Nephron progenitor cell (in vitro differentiated cells): ENCODE measurements around the gene ZPBP.

Source experiments
- DNase-seq: peaks from one replicate; pipeline ENCODE4 v3.0.0; 2021
- H3K27ac Mint-ChIP-seq: 2 replicates; pipeline ENCODE4 v1.8.0; 2021; ENCODE audit warnings: mild to moderate bottlenecking, moderate library complexity, mixed read lengths
- H3K27me3 Mint-ChIP-seq: 2 replicates; pipeline ENCODE4 v1.8.0; 2021; ENCODE audit warnings: mild to moderate bottlenecking, low read depth, mixed read lengths; ENCODE audit not compliant: poor library complexity
- H3K36me3 Mint-ChIP-seq: 2 replicates; pipeline ENCODE4 v1.8.0; 2021; ENCODE audit warnings: low read depth, mixed read lengths
- H3K4me1 Mint-ChIP-seq: 2 replicates; pipeline ENCODE4 v1.8.0; 2021; ENCODE audit warnings: mixed read lengths
- H3K4me3 Mint-ChIP-seq: 2 replicates; pipeline ENCODE4 v1.8.0; 2021; ENCODE audit warnings: mild to moderate bottlenecking, moderate library complexity, mixed read lengths
- H3K9me3 Mint-ChIP-seq: 2 replicates; pipeline ENCODE4 v1.8.0; 2021; ENCODE audit warnings: mild to moderate bottlenecking, moderate library complexity, mixed read lengths
- CTCF ChIP-seq: fragments of 200-600 bp; sonication (generic); IDR thresholded peaks from 2 replicates; pipeline ENCODE4 v1.5.0; 2021; ENCODE audit warnings: antibody characterized with exemption

ZPBP gene

DNA sequence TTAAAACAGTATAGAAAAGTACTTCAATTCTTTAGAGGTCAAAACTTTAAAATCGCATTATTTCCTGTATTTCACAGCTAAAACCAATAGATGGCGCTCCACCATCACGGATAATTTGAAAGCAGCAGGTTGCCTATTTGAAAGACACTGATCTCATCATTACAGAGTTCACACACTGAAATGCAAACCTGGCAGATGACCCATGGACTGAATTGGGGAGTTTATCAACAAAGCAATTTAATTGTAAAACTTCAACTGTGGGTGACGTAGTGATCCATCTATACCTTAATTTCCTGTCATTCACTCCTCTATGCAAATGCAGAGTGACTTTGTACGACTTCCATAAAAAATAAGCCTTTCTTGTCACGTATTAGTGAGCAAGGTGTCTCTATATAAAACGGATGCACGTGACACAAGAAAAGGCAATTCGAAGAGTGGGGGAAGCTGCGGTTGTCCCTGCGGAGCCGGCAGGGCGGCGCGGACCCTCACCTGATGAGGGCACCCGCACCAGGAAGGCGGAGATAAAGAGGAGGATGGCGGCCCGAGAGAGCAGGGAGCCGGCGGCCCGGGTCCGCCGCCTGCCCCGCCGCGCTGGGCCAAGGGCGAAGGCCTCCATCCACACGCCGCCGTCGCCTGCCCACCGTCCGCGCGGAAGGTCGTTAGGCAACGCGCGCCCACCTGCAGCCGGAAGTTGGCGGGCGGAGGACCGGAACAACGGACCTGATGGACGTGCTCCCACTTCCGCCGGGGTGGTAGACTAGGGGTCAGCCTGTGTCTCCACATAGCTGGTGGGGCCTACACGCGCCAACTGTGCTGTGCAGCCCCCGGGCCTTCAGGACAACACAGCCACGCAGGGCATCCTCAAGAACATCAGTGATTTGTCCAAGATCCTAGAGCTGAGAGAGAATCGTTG lies at the start of gene ZPBP:
ZPBP (minus strand) TSS at position 668 of the 913 bp plus-strand sequence; CDS start at position 616, 52 bp downstream.
- peaks cover 5% of the 10 kb centered on the region for H3K27me3 Mint-ChIP-seq
- H3K36me3 Mint-ChIP-seq = no peaks in the 10 kb centered on the region
- TF ChIP-seq CTCF = peak; percentile 68
- no peaks in the 10 kb centered on the region for H3K9me3 Mint-ChIP-seq
- DNase-seq = peak; percentile 27
- no peak within 1 kb of the TSS for H3K4me3 Mint-ChIP-seq
- H3K27ac Mint-ChIP-seq = no peak within 1 kb of the TSS
- H3K4me1 Mint-ChIP-seq = no peaks in the 10 kb centered on the region

GRCh38 chr7:50142425-50143017 lies 49.5 kb upstream of the ZPBP start:
- peak; percentile 12 for DNase-seq
- peak; percentile 76 for TF ChIP-seq CTCF
- no peaks in the 10 kb centered on the region for H3K9me3 Mint-ChIP-seq
- no peak overlapping the region for H3K4me3 Mint-ChIP-seq
- no peaks in the 10 kb centered on the region for H3K4me1 Mint-ChIP-seq
- H3K27ac Mint-ChIP-seq = no peak overlapping the region
- no peaks in the 10 kb centered on the region for H3K36me3 Mint-ChIP-seq
- H3K27me3 Mint-ChIP-seq = no peaks in the 10 kb centered on the region

GRCh38 chr7:50141854-50142253 lies 48.8 kb upstream of the ZPBP start:
- H3K9me3 Mint-ChIP-seq = no peaks in the 10 kb centered on the region
- no peaks in the 10 kb centered on the region for H3K27me3 Mint-ChIP-seq
- H3K27ac Mint-ChIP-seq = no peak overlapping the region
- no peak overlapping the region for H3K4me3 Mint-ChIP-seq
- no peak for TF ChIP-seq CTCF
- H3K36me3 Mint-ChIP-seq = no peaks in the 10 kb centered on the region
- no peaks in the 10 kb centered on the region for H3K4me1 Mint-ChIP-seq
- no peak for DNase-seq

DNA sequence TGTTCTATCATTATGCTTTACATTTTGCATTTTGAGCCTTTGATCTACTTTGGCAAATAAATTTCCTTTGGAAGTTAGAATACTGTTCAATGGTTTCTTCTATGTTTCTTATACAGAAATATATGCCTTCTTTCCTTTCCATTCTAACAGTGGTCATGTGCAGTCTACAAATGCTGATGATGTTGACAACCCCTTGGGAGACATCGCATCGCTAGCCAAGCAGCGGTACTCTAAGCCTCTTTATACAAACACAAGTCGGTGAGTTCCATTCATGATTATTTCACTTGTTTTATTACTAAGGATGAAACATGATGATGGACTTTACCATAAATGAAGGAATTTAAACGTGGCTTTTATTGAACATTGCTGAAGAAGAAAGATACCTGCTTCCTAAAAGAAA lies 48.1 kb upstream of the ZPBP start:
- no peak for DNase-seq
- no peaks in the 10 kb centered on the region for H3K9me3 Mint-ChIP-seq
- H3K4me1 Mint-ChIP-seq = no peaks in the 10 kb centered on the region
- H3K27me3 Mint-ChIP-seq = no peaks in the 10 kb centered on the region
- no peaks in the 10 kb centered on the region for H3K36me3 Mint-ChIP-seq
- H3K27ac Mint-ChIP-seq = no peak overlapping the region
- no peak overlapping the region for H3K4me3 Mint-ChIP-seq
- TF ChIP-seq CTCF = no peak

DNA sequence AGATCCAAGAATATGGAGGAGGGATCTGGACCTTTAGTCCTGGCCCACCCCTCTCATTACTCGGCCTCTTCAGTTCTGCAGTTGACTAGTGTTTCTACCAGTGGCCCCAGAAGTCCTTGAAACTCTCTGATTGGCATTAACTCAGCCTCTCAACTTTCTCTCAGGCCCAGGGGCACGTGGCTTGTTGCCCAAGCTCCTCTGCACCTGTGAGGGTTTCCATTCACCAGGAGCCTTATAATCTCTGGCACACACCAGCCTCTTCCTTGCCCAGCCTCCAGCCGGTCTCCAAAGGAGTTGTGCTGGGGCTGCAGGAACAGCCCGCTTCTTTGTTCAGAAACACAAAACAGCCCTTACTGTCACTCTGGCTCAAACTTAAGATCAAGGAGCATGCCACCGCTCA lies 47.6 kb upstream of the ZPBP start:
- no peak for TF ChIP-seq CTCF
- Mint-ChIP-seq H3K27me3 (no peaks in the 10 kb centered on the region), H3K36me3 (no peaks in the 10 kb centered on the region), H3K4me3 (no peak overlapping the region), H3K27ac (no peak overlapping the region), H3K9me3 (no peaks in the 10 kb centered on the region), H3K4me1 (no peaks in the 10 kb centered on the region)
- DNase-seq = no peak
